HG02678 (cell line): Measurements from ENCODE around the gene SLAMF1.
"Not testable (repeated sequence)": the region's sequence is repeated elsewhere in the genome, so short reads cannot be mapped to it uniquely, and the experiment has no call there.

Experiments used
- ATAC-seq: cut with Tn5 transposase; IDR thresholded peaks from one replicate; pipeline ENCODE4 v1.9.1; 2021; ENCODE audit warnings: mild to moderate bottlenecking, moderate library complexity; ENCODE audit not compliant: unreplicated experiment

Gene SLAMF1

DNA sequence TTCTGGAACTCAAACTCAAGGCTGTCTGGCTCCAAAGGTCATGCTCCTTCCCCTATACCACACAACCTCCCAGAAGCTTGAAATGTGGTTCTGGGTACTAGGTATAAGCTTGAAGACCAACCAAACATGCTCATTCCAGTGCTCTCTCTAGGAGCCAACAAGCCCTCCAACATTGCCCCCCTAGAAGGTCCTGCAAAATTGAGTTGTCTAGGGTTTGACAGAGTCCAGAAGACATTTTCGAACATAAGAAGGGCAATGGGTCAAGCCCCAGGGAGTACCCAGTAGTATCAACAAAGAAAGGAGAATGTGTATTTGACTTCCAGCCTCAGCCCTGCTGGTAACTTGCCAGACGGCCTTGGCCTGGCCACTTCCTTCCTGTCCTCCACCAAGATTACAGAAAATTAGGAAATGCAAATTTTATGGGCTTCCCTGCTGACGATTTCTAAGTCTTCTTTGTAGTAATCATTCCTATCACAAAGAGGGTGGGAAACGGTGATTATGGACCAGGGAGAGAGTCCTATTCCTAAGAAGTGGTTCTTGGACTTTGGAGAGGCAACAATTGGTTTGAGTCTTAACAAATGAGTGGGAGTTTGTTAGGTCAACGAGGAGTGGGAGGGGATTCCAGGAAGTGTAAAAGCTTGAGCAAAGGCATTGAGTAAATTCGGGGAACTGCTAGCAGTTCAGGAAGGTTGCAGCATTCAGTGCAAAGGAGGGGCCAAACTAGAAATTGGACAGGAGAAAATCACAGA is 18.7 kb upstream of the SLAMF1 start:
- ATAC-seq: no peak

DNA sequence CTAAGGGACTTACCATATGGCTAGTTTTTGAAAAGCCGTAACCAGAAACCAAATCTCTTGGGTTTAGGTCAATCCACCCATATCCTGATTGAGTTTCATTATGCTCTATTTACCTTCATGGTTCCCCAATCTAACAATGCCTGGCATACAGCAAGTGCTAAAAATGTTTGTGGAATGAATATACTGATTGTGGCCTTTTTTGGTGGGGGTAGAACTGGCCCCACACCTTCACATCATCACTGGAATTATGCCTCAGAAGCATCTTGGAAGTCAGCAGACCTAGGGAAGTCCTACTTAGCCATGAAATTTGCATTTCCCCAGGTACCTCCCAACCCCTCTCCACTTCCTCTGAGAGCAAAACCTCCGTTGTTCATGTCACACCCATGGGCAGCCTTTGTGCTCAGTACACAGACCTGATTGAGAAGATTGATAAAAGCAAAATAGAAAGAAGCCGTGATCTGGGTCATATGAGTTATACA is 17.8 kb upstream of the SLAMF1 start:
- ATAC-seq: peak; percentile 72

DNA sequence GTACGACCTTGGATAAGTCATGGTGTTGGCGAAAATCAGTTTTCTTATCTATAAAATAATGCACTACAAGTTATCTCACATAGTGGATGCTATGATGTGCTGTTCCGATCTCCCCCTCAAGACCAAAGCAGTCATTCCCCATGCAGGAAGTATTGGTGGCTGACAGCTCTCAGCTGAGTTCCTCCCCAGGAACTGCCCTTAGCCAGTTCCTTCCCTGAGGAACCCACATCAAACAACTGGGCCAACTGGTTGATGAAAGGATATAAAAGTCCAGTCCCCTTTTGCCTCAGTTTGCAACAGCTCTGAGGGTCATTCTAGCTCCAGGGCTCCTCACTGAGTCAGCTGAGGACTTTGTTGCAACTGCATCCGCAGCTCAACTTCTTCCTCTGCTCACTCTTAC is 16.1 kb upstream of the SLAMF1 start:
- no peak for ATAC-seq

DNA sequence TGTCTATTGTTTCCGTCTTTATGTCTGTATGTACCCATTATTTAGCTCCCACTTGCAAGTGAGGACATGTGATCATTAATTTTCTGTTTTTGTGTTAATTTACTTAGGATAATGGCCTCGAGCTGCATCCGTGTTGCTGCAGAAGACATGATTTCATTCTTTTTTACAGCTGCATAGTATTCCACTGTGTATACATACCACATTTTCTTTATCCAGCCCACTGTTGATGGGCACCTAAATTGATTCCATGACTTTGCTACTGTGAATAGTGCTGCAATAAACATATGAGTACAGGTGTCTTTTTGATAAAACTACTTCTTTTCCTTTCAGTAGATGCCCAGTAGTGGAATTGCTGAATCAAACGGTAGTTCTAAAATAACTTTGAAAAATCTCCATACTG is 12.7 kb upstream of the SLAMF1 start:
- ATAC-seq: no peak

DNA sequence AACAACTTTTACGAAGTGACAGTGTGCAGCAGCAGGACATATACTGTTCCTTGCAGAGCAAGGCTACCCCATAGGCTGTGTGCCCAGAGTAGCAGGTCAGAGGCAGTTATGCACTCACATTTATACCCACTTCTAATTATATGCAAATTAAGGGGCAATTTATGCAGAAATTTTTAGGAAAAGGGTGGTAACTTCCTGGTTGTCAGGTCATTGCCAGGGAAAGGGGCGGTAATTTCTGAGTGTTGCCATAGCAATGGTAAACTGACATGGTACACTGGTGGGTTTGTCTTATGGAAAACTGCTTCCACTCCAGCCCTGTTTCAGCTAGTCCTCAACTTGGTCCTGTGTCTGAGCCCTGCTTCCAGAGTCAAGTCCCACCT is 12.0 kb upstream of the SLAMF1 start:
- ATAC-seq: no peak

DNA sequence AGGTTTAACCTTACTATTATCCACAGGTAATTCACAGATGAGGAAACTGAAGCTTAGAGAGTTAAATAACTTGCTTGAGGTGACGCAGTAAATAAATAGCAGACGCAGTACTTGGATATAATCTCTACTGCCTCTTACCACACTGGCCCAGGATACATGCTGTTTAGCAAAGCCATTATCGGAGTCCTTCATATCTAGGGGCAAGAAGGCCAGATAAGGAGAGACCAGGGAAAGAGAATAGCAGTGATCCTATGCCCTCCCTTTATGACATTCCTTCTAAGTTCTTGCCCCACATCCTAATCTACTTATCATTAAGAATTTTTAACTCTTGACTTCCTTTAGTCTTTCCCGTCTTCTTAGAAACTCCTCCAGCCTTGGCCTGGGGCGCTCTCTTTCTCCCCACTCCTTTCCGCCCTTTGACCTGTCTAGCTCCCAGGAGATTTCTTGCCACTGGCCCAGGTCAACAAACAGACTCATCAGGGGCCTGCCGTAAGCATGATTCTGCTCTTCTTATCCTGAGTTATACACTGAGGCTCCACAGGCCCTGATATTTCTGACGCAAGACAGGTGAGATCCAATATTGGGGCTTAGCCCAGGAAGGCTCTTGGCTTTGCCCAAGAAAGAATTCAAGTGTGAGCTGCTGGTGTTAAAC is 11.4 kb upstream of the SLAMF1 start:
- no peak for ATAC-seq

DNA sequence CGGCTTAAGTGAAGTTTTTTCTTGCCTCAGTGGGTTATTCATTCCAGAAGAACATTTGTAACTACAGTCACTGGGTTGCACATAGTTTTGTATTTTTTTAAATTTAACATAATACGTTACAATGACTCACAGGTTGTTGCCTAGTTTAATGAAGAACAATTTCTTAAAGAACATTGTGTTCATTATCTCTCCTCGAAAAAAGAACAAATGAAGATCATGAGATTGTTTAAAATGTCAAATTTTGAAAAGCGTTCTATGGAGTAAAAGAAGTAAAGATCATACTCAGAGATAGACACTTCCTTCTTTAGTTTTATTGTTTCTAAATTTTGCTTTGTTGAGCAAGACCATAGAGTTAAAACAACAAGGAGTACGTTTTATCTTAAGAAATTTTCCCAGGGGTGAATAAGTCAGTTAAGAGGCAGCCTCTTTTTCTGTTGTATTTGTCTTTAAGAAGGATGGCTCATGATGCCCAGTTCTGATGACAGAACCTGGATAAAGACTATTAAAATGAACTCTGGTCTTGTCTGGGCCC is 10.5 kb upstream of the SLAMF1 start:
- no peak for ATAC-seq

DNA sequence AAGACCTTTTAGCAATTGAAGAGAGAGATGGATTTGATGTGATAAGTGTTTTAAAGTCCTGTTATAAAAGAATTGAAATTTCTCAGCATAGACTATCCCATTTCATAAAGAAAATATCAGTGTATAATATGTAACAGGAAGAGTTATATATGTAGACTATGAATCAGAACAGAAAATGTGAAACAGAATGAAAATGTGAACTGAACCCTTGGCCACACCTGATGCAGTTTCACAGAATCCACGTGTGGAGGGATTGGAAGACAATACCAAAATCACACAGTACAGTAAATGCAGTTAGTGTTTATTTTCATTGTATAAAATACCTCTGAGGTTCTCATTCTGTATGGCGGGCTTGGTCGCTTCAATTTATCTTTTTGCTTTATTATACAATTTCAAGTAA is 9.9 kb upstream of the SLAMF1 start:
- no peak for ATAC-seq

DNA sequence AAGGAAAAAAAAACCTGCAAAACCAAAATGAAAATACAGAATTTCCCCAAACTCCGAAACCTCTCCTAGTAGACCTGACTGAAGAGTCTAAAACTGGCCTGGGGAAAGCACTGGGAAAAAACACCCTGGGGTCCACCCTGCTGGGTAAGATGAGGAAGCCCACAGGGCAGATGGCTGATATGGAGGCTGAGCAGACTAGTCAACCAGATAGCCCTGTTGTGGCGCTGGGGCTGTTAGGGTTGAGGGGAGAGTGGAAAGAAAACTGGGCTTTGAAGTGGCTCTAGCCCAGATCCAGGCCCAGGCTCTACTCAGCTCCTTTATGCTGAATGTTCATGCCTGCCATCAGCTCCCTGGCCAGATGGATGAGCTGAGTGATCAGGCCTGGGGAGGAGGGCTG is 6.8 kb upstream of the SLAMF1 start:
- ATAC-seq: peak; percentile 57

DNA sequence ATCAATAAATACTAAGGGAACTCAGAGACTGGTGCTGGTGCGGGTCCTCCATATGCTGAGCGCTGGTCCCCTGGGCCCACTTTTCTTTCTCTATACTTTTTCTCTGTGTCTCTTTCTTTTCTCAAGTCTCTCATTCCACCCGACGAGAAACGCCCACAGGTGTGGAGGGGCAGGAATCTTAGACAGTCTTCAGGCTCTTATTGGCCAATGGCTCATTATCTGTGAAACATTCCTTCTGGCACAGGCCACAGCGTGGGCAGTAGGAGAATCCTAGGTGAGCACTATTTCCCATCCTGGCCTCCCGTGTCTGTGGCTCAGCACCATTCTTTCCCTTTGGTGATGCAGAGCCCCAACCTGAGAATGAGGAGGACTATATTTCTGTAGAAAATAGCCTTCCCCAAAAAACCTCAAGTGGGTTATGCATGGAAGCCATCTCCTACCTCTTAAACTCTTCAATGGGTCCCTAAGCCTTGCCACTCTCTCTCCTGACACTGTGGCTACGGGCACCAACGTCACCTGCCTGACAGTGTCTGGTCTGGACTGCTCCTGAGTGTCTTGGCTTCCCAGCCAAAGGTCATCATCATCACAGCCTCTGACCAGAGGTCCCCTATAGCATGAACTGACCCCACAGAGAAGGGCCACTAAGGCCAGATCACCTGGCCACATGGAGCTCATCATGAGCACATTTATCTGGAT is 6.2 kb upstream of the SLAMF1 start:
- ATAC-seq: peak; percentile 24

DNA sequence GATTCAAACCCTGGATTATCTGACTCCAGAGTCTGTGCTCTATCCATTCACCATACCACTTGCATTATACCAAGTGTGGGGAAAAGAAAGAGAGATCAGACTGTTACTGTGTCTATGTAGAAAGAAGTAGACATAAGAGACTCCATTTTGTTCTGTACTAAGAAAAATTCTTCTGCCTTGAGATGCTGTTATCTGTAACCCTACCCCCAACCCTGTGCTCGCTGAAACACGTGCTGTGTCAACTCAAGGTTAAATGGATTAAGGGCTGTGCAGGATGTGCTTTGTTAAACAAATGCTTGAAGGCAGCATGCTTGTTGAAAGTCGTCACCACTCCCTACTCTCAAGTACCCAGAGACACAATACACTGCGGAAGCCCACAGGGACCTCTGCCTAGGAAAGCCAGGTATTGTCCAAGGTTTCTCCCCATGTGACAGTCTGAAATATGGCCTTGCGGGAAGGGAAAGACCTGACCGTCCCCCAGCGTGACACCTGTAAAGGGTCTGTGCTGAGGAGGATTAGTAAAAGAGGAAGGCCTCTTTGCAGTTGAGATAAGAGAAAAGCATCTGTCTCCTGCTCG is 5.3 kb upstream of the SLAMF1 start:
- ATAC-seq: not testable (repeated sequence)

DNA sequence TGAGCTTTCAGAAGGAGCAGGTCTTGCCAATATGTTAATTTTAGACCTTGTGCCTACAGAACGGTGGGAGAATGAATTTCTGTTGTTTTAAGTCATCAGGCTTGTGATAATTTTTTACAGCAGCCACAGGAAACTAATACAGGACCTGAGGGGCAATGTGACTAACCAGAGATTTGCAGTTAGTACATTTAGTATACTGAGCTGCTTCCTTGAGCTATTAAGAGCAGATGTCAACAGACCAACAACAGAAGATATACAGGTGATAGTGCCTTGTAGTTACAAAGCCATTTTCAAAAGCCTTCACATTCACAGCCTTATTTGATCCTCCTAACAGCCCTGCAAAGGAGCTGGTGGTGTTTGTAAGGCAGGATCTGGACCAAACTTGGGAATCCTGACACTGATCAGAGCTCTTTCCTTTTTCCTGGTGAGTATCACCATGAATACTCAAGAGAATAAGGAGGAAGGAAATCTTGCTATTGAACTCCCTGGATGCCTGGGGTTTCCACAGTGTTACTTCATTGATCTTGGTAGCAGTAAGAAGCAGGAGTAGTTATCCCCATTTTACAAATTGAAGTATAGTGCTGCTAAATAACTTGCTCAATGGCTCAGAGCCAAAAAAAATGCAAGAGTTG is 4.7 kb upstream of the SLAMF1 start:
- no peak for ATAC-seq

DNA sequence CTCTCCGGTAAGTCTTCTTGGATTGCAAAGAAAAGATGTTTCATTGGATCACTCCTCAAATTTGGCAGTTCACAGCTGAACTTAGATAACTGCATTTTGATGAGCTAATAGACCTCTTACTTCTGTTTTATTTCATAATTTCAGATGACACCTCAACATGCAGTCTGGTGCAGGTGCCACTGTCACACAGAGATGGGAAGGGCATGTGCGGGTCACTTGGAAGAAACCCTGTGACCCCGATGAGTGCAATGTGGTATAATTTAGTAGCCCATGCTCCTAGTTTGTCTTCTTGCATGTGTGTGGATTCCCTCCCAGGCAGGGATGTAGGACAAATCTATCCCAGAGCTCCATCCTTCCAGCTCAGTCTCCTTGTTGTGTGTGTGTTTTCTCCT is 481 bp upstream of the SLAMF1 start:
- ATAC-seq: peak; percentile 12

DNA sequence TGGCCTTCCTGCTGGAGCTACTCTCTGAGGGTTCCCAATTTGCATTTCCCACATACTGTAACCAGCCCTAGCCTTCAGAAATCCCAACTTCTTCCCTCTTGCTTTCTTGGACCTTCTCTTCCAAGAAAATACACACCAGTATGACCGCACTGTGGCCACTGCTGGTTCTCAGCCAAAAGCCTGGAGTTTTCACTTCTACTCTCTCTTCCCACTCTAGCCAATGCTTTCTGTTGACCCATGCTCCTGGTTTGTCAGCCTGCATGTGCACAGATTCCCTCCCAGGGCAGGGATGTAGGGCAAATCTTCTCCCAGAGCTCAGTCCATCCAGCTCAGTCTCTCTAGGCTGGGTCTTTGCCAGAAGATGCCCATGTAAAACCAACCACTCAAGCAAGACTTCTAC is 664 bp downstream of the SLAMF1 start:
- ATAC-seq: no peak

DNA sequence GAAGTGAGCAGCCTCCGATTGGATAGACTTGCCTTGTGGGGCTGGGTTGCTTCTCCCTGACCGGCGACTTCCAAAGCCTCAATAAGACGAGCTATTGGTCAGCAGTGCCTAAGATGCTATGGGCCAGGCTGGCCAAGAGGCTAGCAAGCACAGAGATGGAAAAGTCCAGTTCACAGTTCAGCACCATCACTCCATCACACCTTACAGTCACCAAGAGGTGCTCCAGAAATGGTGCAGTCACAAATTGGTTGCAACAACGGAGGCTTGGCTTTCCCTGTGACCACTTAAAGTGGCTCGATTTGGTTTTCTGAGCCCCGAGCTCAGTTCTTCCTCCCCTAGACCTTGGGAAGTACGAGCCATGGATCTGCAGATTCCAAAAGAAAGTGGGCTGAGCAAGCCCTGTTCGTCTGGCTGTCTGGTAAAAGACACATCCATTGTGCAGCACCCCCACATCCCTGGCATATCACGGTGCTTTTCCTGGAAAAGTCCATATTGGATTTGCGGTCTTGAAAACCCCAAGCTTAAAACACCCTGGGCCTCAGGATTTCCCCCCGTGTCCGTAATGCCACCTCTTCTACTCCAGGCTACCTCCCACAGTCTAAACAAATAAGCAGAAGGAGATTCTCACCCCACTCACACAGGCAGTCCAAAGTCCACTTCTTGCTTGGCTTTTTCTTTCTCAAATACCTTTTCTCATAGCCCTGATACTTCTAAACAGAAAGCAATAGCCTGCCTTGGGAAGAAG is 1.3 kb downstream of the SLAMF1 start:
- ATAC-seq: no peak

DNA sequence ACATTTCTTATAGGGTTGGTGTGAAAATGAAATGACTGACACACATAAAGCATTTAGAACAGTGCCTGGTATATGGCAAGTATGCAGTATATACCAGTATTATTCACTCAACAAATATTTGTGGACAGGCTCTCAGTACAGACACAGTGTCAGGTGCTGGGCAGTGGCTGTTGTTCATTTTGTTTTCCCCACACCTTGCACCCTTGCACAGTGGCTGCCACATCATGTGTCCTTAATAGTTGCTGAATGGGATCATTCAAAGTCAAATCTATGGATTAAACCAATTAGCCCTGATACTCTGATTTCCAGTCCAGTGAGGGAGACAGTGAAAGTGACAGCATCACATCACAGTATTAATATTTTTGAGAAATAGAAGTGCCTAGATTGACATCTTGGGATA is 2.4 kb downstream of the SLAMF1 start:
- ATAC-seq: no peak

DNA sequence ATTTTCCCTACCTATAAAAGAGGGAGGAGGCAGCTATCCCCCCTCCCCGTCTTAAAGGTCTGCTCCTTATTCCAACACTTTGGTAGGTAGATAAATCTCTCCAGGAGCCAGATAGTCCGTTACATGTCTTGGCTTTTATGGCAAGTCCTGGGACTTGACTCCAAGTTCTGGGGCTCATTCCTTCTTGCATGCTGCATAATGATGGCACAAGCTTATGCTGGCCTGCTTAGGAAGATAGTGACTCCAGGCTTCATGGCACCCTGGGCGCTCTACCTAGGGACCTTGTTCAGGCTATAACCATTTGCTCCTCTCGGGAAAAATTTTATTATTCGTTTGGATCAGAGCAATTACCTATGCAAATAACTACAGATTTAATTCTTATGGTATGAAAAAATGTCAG is 3.7 kb downstream of the SLAMF1 start:
- no peak for ATAC-seq

DNA sequence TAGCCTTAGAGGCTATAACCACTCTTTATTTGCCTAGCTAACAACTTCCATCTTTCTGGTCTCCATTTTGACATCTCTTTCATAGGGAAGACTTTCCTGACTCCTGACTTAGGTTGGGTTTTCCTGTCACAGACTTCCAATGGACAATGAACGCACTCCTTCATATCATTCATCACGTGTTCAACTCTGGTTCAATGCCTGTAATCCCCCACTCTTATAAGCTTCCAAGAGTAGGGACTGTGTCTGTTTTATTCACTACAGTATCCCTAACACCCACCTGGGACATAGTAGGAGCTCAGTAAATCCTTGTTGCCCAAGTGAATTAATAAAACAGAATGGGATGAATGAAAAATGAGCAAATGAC is 4.6 kb downstream of the SLAMF1 start:
- ATAC-seq: no peak

DNA sequence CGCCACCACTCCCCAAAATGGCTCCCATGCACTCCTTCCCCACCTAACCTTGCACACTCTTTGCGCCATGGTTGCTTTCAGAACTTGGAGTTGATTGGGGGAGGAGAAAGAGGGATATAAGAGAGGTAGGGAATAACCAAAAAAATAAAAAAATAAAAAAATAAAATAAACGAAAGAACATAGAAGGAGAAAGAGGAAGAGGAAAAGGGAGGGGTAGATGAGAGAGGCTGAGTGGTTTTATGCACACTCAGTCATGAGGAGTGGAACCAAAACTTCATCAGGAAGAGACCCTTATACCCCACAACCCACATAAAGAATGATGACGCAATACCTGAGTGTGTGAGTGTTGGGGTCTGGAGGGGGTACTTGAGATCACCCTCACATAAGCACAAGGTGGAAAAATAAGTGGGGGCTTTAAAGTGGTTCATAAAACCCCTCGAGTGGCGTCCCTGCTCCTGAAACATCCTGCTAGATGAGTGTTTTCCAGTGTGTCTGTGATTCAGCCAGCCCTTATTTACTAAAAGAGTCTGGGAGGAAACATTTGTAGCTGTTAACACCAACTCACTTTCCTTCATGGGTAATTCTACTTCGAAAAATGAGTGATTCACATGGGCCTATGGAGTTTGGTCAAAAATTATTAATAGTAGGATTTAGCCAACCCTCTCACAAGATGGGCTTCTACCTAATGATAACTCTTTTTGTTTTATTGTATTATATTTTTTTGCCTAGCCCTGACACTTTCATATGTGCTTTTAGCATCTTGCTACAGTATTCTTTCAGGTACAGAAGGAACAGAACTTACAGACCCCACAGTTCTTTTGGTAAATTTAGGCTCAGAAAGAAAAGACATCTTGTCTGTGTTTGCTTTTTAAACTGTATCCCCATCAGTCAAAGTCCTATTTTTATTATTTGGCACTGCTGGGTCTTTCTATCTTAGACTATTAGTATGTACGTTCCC is 5.2 kb downstream of the SLAMF1 start:
- no peak for ATAC-seq
